ENCODE measurements around the gene CDK5R2. TPM values are rescaled to one million over a fixed set of nuclear protein-coding genes. Genes with fewer than 3 reads are reported as not detected.

The CDK5R2 gene
- total RNA-seq, 1 donor from 2014 or later, result 1.9 TPM

DNA sequence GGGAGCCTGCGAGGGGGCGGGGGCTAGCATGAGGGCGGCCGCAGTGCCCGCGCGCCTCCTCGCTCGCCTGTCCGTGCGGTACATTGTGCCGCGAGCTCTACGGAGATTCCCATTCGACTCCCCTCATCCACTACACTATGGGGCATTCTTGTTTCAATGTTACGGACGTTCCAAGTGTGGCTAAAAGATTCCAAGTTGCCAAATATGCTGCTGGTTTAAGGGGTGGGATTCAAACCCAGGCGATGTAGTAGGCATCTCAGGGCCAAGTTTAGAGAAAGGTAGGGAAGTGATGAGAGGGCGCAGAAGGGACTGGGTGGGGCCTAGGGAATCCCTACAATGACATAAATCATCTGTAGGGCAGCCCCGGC lies 43.8 kb downstream of the CDK5R2 start:
- no peak for TF ChIP-seq CTCF (conservative IDR thresholded peaks at IDR 0.05)
- no peak for DNase-seq (ENCODE audit: low read depth, low spot score)
- H3K27ac Mint-ChIP-seq (ENCODE audit: unreplicated experiment), result no peak overlapping the region
- peaks cover 97% of the 10 kb centered on the region for H3K27me3 Mint-ChIP-seq (ENCODE audit: low read depth)
- H3K9me3 Mint-ChIP-seq, result no peaks in the 10 kb centered on the region
- H3K4me1 Mint-ChIP-seq, result no peaks in the 10 kb centered on the region
- no peak overlapping the region for H3K4me3 Mint-ChIP-seq
- H3K36me3 Mint-ChIP-seq (ENCODE audit: low read depth), result no peaks in the 10 kb centered on the region

DNA sequence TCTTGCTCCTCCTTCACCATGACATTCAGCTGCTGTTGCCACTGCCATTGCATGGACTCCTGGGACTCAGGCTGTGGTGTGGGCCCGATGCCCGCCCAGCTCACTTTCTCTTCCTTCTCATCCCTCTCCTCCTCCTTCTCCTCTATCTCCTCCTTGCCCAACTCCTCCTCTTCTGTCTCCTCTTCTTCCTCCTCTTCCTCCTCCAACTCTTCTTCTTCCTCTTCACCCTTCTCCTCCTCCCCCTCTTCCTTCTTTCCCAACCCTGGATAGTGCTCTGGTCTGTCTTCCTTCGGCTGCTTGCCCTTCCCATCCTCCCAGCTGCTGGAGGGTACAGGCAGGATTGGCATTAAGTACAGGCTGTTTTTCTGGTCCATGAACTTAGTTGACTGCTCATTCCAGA lies 44.5 kb downstream of the CDK5R2 start:
- H3K27me3 Mint-ChIP-seq (ENCODE audit: low read depth), result peaks cover 96% of the 10 kb centered on the region

DNA sequence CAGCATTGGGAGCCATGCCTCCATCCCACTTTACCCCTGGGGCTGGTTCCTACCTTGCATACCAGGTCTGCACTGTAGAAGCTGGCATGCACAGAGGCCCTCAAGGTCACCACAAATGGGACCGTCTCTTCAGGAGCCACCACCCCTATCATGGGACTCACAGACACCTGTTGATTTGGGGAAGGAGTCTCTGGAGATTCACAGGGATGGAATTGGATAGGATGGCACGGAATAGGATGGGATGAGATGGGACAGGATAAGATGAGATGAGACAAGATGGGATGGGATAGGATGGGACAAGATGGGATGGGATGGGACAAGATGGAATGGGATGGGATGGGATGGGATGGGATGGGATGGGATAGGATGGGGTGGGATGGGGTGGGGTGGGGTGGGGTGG lies 49.8 kb downstream of the CDK5R2 start:
- Mint-ChIP-seq H3K36me3 (ENCODE audit: low read depth) (no peaks in the 10 kb centered on the region), H3K27me3 (ENCODE audit: low read depth) (peaks cover 88% of the 10 kb centered on the region), H3K27ac (ENCODE audit: unreplicated experiment) (no peak overlapping the region), H3K4me3 (no peak overlapping the region), H3K4me1 (no peaks in the 10 kb centered on the region), H3K9me3 (no peaks in the 10 kb centered on the region)
- TF ChIP-seq CTCF (conservative IDR thresholded peaks at IDR 0.05), result no peak
- DNase-seq (ENCODE audit: low read depth, low spot score), result no peak

More for the DNA sequence above, 44.5 kb downstream of the CDK5R2 start:
- no peak for TF ChIP-seq CTCF (conservative IDR thresholded peaks at IDR 0.05)
- Mint-ChIP-seq H3K9me3 (no peaks in the 10 kb centered on the region), H3K36me3 (ENCODE audit: low read depth) (no peaks in the 10 kb centered on the region), H3K27ac (ENCODE audit: unreplicated experiment) (no peak overlapping the region), H3K4me3 (no peak overlapping the region), H3K4me1 (no peaks in the 10 kb centered on the region)
- no peak for DNase-seq (ENCODE audit: low read depth, low spot score)

DNA sequence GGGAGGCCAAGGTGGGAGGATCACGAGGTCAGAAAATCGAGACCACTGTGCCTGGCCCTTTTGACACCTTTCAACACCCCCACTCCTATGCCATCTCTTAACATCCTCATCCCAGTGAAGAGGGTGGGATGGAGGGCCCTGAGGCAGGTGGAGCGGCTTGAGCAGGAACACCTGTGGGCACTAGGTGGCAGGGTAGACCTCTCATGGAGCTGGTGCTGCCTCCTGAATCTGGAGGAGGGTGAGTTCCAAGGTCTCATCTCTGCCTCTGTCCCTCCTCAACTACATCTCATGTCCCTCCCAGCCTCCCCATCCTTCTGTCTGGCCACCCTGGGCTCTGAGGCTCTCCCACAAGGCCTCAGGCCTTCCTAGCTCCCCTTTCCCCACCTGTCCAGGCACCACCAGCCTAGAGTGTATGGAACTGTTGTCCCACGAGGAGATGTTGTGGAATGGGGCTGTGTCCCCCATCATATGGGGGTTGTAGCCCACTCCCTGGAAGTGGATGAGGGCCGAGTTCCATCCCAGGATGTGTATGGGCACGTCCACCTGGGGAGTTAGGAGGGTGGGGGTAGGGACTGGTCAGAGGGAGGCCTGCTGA lies 50.8 kb downstream of the CDK5R2 start:
- peak; percentile 57 for TF ChIP-seq CTCF (conservative IDR thresholded peaks at IDR 0.05)
- DNase-seq (ENCODE audit: low read depth, low spot score), result no peak

DNA sequence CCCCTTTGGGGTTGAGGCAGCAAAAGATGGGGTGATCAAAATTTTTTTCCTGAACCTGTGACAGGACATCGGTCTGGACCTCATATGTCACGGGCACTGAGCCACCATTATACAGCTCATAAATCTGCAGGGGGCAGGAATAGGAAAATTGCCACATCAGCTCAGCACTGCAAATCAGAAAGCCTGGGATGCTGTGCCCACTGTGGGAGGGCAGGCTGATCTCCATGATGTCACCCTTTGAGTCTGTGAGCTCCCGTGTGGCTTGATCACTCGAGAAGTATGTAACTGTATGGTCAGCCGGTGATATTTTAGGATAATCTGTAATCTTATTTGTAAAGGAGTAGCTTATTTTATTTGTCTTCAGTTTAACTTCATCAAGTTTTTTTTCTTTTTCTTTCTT lies 51.4 kb downstream of the CDK5R2 start:
- no peak for TF ChIP-seq CTCF (conservative IDR thresholded peaks at IDR 0.05)
- H3K9me3 Mint-ChIP-seq, result no peaks in the 10 kb centered on the region
- H3K4me3 Mint-ChIP-seq, result no peak overlapping the region

More for the DNA sequence above, 50.8 kb downstream of the CDK5R2 start:
- Mint-ChIP-seq H3K36me3 (ENCODE audit: low read depth) (no peaks in the 10 kb centered on the region), H3K27ac (ENCODE audit: unreplicated experiment) (no peak overlapping the region), H3K4me3 (no peak overlapping the region), H3K27me3 (ENCODE audit: low read depth) (peaks cover 85% of the 10 kb centered on the region), H3K4me1 (no peaks in the 10 kb centered on the region), H3K9me3 (no peaks in the 10 kb centered on the region)

More for the DNA sequence above, 51.4 kb downstream of the CDK5R2 start:
- no peaks in the 10 kb centered on the region for H3K36me3 Mint-ChIP-seq (ENCODE audit: low read depth)
- no peak overlapping the region for H3K27ac Mint-ChIP-seq (ENCODE audit: unreplicated experiment)
- no peak for DNase-seq (ENCODE audit: low read depth, low spot score)
- peaks cover 85% of the 10 kb centered on the region for H3K27me3 Mint-ChIP-seq (ENCODE audit: low read depth)
- H3K4me1 Mint-ChIP-seq, result no peaks in the 10 kb centered on the region

Small RNA genes lying within 50 kb of the gene (microRNA-seq; reads per million reads assigned to microRNA genes)
- 126 reads per million, percentile 62 among the genes with 10 or more reads in this experiment for gene MIR375

Other genes with a start within 250 kb of the CDK5R2 start
- 116 and 123 TPM in 2 replicates for gene TTLL4, start 248.8 kb upstream of the CDK5R2 start, total RNA-seq
- 3.2 and 4.8 TPM in 2 replicates for gene CYP27A1, start 177.5 kb upstream of the CDK5R2 start, total RNA-seq
- gene PRKAG3, start 127.9 kb upstream of the CDK5R2 start, total RNA-seq, result not detected in 2 replicates
- not detected in 2 replicates for gene WNT6, start 99.9 kb upstream of the CDK5R2 start, total RNA-seq
- not detected in 2 replicates for gene WNT10A, start 78.8 kb upstream of the CDK5R2 start, total RNA-seq
- not detected in 2 replicates for gene FEV, start 25.5 kb downstream of the CDK5R2 start, total RNA-seq
- gene CRYBA2, start 33.8 kb downstream of the CDK5R2 start, total RNA-seq, result not detected in 2 replicates
- gene CFAP65, start 81.8 kb downstream of the CDK5R2 start, total RNA-seq, result 0.93 and 1.4 TPM in 2 replicates
- 0.16 TPM in 1 of 2 replicates, not detected in the other for gene IHH, start 101.3 kb downstream of the CDK5R2 start, total RNA-seq
- gene NHEJ1, start 201.1 kb downstream of the CDK5R2 start, total RNA-seq, result 23.5 and 26.8 TPM in 2 replicates
- 0.34 and 1.5 TPM in 2 replicates for gene SLC23A3, start 210.4 kb downstream of the CDK5R2 start, total RNA-seq
- 39.9 and 42.1 TPM in 2 replicates for gene CNPPD1, start 217.3 kb downstream of the CDK5R2 start, total RNA-seq
- 84.6 and 86.0 TPM in 2 replicates for gene RETREG2, start 218.6 kb downstream of the CDK5R2 start, total RNA-seq
- gene ZFAND2B, start 247.1 kb downstream of the CDK5R2 start, total RNA-seq, result 26.6 and 30.1 TPM in 2 replicates

All from neural crest cell (in vitro differentiated cells).